HG03442 (cell line): ENCODE measurements around the gene C4orf54.

ENCODE experiments used
- ATAC-seq: cut with Tn5 transposase; IDR thresholded peaks from one replicate; pipeline ENCODE4 v1.9.1; 2021; ENCODE audit warnings: mild to moderate bottlenecking, moderate library complexity; ENCODE audit not compliant: unreplicated experiment

Gene C4orf54

GRCh38 chr4:99657798-99658197, at the start of gene C4orf54:
Gene C4orf54 (minus strand): TSS chr4:99657828. CDS start chr4:99654648, 3,180 bp downstream.
- no peak for ATAC-seq

GRCh38 chr4:99705891-99706290, 48.3 kb upstream of the C4orf54 start:
- ATAC-seq = no peak

GRCh38 chr4:99696801-99697200, 39.2 kb upstream of the C4orf54 start:
- ATAC-seq = no peak

GRCh38 chr4:99693140-99693539, 35.5 kb upstream of the C4orf54 start:
- no peak for ATAC-seq

DNA sequence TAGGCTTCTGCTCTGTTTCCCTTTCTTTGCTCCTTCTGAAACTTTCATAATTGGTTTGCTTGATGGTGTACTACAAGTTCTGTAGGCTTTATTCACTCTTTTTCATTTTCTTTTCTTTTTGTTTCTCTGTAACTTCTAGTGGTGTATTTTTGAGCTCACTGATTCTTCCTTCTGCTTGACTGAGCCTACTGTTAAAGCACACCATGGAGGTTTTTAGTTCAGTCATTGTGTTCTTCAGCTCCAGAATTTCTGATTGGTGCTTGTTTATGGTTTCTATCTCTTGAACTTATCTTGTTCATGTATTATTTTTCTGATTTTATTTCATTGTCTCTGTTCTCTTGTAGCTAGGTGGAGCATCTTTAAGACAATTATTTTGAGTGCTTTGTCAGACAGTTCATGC, 33.4 kb upstream of the C4orf54 start:
- no peak for ATAC-seq

DNA sequence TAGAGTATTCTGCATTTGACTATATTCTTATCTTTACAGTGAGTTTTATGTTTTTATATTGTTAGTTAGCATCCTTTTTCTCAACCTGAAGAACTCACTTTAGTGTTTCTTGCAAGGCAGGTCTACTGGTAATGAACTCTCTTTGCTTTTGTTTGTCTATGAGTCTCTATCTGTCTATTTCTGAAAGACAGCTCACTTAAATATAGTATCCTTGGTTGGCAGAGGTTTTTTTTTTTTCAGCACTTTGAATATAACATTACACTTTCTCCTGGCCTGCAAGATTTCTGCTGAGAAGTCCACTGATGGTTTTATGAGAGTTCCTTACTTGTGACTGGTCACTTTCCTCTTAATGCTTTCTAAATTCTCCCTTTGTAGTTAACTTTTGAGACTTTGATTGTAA, 32.8 kb upstream of the C4orf54 start:
- ATAC-seq = no peak

DNA sequence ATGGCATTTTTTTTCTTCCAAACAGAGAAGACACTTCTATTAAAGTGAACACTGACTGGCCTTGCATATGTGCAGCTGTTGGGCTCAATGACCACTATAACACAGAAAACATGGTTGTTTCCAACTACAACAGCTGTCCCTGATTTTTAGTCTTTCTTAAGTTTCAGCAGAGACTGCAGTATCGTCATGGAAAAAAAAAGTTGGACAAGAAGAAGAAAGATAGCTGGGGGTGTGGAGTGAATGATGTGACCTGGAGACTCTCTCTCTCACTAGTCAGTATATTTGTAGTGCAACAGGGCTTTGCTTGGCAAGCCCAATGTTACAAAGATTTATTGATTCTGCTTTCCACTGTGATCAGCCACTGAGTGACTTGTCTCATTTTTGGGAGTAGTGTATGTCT, 29.5 kb upstream of the C4orf54 start:
- no peak for ATAC-seq

DNA sequence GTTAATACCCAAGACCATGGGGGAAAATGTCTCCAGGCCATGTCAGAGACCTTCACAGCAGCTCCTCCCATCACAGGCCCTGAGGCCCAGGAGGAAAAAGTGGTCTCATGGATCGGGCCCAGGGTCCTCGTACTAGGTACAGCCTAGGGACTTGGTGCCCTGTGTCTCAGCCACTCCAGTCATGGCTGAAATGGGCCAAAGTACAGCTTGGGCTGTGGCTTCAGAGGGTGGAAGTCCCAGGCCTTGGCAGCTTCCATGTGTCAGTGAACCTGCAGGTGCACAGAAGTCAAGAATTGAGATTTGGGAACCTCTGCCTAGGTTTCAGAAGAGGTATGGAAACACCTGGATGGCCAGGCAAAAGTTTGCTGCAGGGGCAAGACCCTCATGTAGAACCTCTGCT, 27.6 kb upstream of the C4orf54 start:
- no peak for ATAC-seq

DNA sequence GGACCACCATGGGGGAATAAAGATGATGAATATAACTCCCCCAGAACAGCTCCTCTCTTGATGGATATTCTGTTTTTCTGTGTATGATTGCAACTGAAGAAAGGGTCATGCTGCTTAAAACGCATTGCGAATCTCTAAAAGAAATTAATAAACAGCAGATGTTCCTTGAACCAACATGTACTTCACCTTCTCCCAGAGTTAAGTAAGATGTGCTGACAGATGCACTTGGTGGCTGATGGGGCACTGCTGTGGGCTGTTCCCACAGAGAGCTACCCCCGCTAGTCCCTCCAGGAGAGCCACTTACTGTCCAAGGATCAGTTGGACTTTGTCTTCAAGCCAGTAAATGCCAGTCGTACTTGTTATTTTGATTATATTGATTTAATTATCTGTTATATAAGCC, 26.3 kb upstream of the C4orf54 start:
- no peak for ATAC-seq

- ATAC-seq = no peak
These were observed 22.3 kb upstream of the C4orf54 start for GRCh38 chr4:99679976-99680375.

GRCh38 chr4:99679204-99679603, 21.6 kb upstream of the C4orf54 start:
- no peak for ATAC-seq

GRCh38 chr4:99677161-99677560, 19.5 kb upstream of the C4orf54 start:
- no peak for ATAC-seq

DNA sequence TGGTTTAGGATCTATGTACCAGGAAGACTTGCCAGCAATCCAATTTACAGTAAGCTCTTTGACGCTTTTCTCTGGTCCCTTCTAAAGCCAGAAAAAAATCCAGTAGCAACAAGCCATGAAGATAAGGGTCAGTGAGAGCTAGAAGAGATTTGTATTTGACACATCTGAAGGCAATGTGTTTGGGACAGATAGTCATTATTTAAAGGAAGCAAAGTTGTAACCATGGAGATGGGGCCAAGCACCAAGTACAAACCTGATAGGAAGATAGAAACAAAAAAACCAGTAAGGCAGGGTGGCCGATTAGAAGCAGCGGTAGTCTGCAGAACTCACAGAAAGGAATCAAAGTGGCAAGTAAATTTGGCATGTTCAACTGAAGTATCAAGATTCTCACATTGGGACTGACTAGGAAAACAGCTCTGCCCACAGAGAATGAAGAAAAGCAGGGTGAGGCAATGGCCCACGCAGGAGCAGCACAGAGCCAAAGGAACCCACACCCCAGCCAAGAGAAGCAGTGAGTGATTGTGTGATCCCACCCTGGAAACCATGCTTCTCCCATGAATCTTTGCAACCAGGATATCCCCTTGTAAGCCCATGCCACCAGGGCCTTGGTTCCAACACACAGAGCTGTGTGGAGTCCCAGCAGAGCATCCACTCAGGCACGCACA, 12.9 kb upstream of the C4orf54 start:
- ATAC-seq = no peak

DNA sequence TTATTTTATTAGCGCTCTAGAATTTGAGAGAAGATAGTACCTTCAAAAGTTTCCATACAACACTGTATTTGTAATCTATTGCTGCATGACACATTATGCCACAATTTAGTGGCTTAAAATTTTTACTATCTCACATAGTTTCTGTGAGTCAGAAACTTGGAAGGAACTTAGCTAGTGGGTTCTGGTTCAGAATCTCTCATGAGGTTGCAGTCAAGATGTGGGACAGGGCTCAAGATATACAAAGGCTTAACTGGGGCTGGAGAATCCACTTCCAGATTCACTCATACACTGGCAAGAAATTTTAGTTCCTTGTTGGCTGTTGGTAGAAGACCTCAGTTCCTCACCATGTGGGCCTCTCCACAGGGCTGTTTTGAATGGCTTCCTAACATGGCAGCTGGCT, 11.5 kb upstream of the C4orf54 start:
- no peak for ATAC-seq

GRCh38 chr4:99668472-99668871, 10.8 kb upstream of the C4orf54 start:
- ATAC-seq = no peak

DNA sequence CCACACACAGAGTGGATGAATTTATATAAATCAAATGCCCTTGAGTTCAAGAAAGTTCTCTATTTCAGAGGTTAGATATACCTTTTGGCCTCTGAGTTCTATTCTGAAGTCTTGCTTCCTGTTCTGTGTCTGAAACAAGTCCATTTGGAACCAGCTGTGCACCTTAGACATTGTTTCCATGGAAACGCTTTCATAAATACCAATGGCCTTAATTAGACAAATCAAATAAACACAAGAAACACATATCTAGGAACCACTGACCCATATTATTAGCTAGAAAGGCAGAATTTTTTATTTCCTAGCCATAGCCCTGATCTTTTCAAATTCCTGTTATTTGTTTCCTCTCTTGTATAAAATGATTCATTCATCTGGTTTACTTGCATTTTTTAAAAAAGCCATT, 8.4 kb upstream of the C4orf54 start:
- no peak for ATAC-seq

DNA sequence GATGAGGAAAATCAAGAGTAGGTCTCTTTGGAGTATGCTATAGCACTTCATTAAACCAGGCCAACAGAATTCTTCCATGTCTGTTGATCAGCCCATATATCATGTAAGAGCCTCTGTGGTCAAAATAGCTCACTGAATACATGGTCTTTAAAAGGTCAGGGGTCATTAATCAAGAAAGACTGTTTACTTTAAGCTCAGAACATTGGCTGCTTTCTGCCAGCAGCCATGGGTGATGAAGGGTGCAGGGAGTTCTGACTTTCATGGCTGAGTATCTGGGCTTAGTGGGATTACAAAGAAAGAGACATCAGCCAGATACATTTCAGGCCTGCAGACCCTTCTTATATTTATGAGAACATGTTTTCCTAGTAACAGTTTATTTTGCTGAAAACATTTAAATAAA, 7.1 kb upstream of the C4orf54 start:
- no peak for ATAC-seq

DNA sequence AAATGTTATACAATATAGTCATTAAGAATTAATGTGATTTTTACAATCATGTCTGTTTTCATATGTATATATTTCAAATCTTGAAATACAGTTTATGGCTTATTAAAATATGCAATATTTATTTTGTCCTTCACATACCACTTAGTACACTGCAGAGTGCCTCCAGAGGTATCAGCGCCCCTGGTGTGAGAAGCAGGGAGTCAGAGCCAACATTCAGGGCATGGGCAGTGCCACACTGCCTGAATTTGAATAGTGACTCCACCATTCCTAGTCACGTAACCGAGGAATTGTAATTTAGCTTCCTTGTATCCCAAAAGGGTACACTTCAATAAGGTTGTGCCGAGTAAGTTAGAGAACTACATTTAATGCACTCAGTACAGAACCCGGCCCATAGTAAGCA, 4.3 kb upstream of the C4orf54 start:
- no peak for ATAC-seq

DNA sequence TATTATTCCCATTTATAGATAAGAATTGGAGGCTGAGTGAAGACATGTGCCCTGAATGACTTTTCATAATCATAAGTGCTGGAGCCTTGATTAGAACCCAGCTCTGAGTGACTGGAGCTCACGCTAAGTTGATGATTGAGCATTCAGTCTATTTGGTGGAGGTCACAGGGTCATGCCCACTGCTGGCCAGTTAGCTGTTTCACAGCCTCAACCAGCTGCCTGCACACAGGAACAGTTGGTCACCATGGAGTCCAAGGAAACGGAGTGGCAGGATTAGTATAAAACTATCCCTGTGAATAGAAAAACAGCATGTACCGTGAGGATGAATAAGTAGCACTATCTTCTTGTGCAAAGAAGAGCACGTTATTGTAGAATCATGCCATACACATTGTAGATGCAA, 1.0 kb upstream of the C4orf54 start:
- ATAC-seq = no peak

DNA sequence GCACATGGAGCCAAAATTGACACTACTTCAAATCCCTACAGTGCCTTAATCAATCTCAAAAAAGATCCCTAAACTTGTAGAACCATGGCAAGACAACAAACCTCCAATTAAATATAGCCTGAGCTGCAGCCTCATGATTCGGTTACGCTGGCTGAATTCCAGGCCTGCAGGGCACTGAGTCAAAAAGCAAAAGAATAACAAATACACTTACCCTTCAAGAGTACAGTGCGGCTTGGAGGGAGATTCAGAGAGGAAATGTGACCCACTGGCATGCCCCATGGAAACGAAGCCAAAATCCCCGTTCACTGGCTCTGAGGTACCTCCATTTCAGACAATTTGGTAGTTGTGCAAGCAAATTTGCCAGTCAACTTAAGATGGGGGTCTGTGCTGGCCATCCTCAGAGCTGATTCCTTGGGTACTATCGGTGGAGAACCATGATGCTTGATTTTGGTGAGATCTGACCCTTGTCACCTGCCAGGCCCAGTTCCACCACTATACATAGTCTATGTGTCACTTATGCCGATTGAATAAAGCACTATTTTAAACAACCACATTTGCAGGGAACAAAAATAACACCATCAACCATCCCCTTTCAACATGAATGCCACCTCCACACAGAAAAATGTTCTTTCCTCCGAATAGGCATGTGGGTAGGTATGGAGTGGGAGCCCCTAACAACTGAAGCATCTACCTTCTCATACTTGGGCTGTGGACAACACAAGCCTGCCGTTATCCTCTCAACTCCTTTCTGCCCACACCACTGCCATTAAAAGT, 2.1 kb downstream of the C4orf54 start:
- ATAC-seq = no peak

DNA sequence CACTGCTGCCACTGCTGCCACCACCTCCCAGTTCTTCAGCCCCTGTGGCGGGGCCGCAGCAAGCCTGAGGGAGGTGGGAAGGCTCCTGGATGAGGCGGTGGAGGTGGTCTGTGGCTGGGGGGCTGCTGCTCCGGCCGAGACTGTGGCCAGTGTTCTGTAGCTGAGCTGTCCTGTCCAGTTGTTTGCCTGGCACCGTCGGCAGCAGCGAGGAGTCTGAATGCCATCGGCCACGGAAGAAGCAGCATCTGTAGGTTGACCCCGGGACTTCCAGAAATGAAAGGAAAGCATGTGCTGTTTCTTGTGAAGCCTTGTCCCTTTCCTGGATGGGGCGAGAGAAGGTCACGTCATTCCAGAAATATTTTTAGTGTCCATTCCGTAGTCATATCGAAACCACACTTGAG, 3.3 kb downstream of the C4orf54 start:
- ATAC-seq = no peak

- no peak for ATAC-seq
These were observed 3.7 kb downstream of the C4orf54 start for GRCh38 chr4:99653916-99654315.
